ENCODE data around the gene MLLT3.

DNA sequence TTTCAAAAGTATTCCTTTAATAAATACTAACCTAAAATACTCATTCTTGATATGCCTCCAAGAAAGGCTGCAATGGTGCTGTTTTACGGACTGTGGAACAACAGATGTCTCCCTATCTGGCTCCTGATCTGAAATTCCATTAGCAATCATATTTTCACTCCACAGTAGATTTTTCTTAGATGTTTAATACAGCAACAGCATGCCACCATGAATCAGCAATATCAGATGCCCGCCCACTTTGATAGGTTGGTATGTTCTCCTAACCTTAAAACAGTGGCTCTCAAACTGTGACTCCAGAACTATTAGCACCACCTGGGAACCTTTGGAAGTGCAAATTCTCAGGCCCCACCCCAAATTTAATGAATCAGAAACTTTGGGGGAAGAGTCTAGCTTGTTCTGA lies 110.2 kb downstream of the MLLT3 start:
- TF ChIP-seq, protein P1, sequence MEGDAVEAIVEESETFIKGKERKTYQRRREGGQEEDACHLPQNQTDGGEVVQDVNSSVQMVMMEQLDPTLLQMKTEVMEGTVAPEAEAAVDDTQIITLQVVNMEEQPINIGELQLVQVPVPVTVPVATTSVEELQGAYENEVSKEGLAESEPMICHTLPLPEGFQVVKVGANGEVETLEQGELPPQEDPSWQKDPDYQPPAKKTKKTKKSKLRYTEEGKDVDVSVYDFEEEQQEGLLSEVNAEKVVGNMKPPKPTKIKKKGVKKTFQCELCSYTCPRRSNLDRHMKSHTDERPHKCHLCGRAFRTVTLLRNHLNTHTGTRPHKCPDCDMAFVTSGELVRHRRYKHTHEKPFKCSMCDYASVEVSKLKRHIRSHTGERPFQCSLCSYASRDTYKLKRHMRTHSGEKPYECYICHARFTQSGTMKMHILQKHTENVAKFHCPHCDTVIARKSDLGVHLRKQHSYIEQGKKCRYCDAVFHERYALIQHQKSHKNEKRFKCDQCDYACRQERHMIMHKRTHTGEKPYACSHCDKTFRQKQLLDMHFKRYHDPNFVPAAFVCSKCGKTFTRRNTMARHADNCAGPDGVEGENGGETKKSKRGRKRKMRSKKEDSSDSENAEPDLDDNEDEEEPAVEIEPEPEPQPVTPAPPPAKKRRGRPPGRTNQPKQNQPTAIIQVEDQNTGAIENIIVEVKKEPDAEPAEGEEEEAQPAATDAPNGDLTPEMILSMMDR (conservative IDR thresholded peaks at IDR 0.05; ENCODE audit: low read depth, low read length) = no peak
- TF ChIP-seq EZH2 (IDR thresholded peaks at IDR 0.05; ENCODE audit: borderline replicate concordance, low read depth, low read length, poor library complexity, severe bottlenecking) = no peak
